NCI-H69 (cell line): Measurements from ENCODE around the gene HTT-AS.

ENCODE experiments used
- DNase-seq: peaks from one replicate; lab custom pipeline; 2025; lab: John Stamatoyannopoulos, UW

The HTT-AS gene

DNA sequence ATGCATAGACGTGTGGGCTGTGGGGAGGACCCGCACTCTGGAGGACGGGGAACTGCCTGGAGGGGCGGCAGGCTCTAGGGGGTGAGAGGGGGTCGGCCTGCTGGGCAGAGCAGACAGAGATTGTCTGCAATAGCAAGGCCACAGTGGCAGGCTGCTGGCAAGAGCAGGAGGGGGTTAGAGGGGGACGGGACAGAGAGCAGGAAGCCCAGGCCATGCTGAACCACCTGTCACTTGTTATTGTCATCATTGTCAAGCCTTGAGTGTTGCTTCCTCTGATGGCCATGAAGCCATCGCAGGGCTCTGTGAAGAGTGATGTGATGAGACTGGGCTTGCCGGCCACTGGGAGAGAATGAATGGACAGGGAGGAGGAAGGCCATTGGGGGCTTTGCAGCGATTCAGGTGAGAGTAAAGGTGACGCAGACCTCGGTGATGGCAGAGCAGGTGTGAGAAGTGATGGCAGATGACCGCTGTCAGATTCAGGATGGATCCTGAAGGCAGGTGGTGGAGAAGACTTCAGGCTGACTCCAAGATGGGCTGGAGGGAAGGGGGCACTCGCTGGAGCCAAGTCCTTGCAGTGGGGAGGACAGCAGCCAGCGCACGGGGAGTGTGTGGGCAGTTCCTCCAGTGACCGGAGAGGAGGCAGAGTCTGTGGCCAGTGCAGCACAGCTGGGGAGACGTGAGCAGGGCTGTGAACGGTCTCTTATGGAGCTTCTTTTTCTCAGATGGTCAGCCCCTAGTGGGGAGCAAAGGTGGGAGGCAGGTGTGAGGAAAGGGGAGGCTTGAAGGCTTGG lies 43.6 kb downstream of the HTT-AS start:
- DNase-seq = no peak

DNA sequence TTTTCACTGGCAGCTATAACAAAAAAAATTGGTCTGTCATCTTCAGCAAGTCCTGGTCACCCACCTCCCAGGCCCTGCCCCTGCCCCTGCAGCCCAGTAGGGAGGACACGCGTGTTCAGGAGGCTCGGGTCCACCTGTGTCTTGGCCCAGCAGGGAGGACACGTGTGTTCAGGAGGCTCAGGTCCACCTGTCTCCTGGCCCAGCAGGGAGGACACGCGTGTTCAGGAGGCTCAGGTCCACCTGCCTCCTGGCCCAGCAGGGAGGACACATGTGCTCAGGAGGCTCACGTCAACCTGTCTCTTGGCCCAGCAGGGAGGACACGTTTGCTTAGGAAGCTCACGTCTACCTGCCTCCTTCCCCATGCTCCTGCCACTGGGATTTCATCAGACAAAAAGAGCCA lies 44.9 kb downstream of the HTT-AS start:
- DNase-seq = no peak

DNA sequence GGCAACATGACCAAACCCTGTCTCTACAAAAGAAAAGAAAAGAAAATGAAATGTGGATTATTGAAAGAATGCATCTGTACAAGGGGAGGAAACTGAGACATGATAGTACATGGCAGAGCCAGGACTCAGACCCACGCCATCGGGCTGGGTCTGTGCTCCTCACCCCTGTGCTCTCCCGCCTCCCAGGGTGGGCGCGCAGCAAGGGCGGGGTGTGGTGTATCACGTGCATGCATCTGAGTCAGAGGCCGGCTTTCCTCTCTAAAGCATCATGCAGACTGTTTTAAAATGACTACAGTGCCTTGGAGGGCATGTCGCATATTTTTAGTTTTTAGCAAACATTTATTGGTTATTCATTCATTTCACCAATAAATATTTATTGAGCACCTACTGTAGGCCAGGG lies 47.8 kb downstream of the HTT-AS start:
- no peak for DNase-seq

DNA sequence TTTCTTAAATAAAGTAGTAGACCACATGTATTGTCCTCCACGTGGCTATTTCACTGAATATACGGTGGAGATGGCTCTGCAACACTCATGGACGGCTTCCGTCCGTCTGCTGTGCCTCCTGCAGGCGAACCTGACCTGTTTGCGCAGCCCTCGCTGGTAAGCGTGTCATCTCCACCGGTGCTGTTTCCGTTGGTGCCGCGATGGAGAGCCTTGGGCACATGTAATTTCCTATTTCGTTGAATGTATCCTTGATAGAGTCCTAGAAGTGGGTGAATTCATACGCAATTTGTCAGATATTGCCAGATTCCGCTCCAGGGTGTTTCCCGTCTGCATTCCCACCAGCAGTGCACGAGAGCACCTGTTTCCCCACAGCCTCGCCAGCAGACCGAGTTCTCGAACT lies 48.5 kb downstream of the HTT-AS start:
- DNase-seq = no peak

DNA sequence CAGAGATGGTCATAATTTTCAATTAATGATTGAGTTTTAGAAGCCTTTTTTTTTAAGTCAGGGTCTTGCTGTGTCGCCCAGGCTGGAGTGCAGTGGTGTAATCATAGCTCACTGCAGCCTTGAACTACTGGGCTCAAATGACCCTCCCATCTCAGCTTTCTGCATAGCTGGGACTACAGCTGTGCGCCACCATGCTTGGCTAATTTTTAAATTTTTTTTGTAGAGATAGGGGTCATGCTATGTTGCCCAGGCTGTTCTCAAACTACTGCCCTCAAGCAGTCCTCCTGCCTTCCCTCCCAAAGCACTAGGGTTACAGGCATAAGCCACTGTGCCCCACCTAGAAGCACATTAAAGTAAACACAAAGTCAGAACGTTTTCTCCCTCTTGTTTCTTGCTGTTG lies 51.7 kb downstream of the HTT-AS start:
- DNase-seq = no peak

DNA sequence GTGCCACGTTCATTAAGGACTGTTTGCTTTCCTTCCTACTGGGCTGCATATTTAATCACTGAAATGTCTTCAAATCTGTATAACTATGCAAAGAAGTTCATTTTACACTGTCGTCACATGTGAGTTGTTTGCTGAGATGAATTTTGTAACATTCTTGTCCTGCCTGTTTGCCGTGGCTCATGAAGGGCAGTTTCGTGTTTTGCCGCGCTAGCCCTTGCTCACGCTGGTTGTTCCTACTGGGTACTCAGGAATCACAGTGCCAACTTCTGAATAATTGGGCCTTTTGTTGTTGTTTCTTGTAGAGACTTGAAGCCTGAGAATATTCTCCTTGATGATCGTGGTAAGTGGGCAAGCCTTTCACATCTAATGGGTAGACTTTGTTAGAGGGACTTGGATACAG lies 52.2 kb downstream of the HTT-AS start:
- no peak for DNase-seq

DNA sequence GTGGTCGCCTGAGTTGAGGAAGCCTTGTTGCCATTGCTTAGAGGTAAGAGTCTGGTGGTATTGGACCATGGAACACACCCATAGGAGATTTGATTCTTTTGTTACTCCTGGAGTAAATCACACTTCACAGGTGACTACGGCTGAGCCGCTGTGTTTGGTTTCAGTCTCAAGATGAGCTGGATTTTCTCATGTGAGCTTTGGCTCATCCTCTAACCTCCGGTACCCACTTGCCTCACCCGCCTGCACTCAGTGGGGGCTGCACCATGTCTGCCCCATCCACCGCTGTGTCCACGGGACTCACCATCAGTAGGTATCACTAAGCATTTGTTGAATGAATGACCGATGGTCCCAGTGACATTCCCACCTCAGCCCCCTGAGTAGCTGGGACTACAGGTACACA lies 52.7 kb downstream of the HTT-AS start:
- DNase-seq = no peak

DNA sequence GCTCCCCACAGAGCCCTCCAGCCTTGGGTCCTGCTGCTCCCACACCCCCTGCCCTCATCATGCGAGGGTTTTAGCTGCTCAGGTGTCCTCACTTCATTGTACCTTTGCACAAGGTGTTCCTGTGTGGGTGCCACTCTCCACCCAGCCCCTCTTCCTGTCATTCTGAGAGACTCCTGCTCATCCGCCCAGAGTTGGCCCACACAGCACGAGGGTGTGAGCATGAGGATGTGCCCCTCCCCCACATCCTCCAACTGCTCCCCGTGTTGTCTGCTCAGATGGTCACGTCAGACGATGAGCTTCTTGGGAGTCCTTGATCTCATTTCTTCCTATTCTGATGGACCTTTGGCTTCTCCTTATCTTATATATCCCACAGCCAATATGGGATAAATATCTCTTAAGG lies 53.2 kb downstream of the HTT-AS start:
- no peak for DNase-seq

DNA sequence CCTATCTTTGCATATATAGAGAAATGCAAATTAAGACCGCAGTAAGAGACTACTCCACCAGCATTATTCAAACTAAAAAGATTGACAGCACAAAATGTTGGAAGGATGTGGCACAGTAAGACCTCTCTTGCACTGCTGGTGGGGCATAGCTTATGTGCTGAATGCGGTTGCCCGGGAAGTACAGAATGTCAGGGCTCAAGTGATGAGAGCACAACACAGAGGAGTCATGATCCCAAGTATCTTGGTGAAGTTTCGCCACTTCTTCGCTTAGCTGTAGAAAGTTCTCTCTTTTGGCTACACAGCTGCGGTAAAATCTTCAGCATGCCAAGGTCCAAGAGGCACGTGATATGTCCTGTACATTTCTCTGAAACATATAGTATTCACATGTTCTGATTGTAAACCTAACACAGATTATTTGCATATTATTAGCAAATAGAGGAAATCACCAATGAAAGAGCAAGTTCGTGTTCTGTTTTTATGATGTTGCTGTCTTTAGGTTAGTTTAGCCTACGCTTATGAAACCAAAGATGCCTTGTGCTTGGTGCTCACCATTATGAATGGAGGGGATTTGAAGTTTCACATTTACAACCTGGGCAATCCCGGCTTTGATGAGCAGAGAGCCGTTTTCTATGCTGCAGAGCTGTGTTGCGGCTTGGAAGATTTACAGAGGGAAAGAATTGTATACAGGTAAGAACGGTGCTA lies 55.0 kb downstream of the HTT-AS start:
- DNase-seq = no peak

DNA sequence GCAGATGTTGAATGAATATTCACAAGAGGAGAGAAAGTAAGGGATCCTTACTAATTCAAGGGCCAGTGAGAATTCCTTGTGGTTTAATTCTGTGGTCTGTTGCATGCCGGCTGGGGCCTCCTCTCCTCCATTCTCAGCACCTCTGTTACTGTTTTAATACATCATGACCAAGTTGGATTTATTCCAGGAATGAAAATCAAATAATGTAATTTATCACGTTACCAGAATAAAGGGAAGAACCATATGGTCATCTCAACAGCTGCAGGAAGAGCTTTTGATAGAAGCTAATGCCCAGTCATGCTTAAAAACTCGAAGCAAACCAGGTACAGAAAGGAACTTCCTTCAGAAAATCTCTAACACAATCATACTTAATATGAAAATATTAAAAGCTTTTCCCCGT lies 56.8 kb downstream of the HTT-AS start:
- DNase-seq = peak; percentile 72

DNA sequence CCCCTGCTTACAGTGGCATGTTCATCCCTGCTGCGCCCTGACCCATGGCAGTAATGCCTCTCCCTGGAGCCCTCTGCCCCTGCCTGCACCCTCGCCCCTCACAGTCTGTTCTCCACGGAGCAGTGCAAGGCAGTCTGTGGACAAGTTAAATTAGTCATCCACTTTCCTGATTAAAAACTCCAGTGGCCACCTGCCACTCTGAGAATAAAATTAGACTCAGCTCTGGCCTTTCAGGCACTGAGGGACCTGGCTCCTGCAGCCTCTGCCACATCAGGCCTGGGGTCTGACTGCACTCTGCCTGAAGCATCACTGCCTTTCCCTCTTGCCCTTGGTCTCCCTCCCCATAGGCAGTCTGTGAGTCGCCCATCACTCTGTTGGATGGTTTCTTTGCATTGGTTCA lies 57.4 kb downstream of the HTT-AS start:
- DNase-seq = peak; percentile 37

DNA sequence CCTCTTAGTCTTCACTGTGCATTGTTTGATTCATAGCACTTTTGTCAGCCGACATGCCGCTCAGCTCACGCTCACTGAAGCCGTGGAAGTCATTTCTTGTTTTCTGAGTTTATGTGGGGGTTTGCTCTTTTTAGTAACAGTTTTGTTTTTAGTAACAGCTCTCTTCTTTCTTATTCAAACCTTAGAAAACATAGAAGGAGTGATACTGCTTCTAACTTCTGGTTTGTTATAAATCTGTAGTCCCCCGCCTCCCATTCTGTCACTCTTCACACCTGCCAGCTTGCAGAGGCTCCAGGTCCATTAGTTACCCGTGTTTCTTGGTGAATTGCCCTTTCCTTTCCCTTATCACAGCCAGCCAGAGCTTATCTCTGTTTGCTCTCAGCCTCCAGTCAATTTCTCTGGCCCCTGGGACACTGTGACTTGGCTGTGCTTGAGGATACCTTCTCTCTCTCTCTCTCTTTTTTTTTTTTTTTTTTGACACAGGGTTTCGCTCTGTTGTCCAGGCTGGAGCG lies 60.4 kb downstream of the HTT-AS start:
- no peak for DNase-seq
